Heart left ventricle (tissue), 13 donors: ENCODE measurements around the gene DSE.

Source experiments
- CTCF ChIP-seq, 12 donors: fragments of 200-600 bp; sonication (generic) in 4 of 12; IDR thresholded peaks; one replicate each; pipeline versions ENCODE4 v1.5.0 to v1.8.0; 2018 to 2022; ENCODE audit warnings: antibody characterized with exemption in 12 of 12, mild to moderate bottlenecking in 5 of 12
- POLR2A ChIP-seq, 2 donors: fragments of 450-650 bp; IDR thresholded peaks; one replicate each; pipeline ENCODE4 v1.6.1; 2017; ENCODE audit warnings: antibody characterized with exemption in 2 of 2, mild to moderate bottlenecking in 2 of 2, moderate library complexity in 2 of 2
- donor health status: ischemic (EF 13 %, LVEDD 7.1; RV severe dilation, severe dysfunction).
- donor health status: DM: no; HTN: yes; CAD: no.
- donor health status: DM: no; HTN: no; CAD: no.
- donor health status: ischemic (EF 25% LVEDD 6.9; RV normal size, moderate dysfunction).
- donor health status: ischemic (EF 25% LVEDD 5.7; RV mildly dilated, moderate dysfunction).
- donor health status: ischemic (EF 35%, LVEDD 5.7; RV mildly dilated, moderate dysfunction).
- donor health status: nonischemic (EF 11% LVEDD 7.7; RV severe dilation, severe dysfunction).
- donor health status: DM: yes; HTN: yes; CAD: no.
- donor health status: PGD.
- donor health status: ischemic (EF 29% LVEDD 5.4; RV normal size, mild dysfunction).
- donor health status: nonischemic (EF 23%, LVEDD 6.1; RV moderate dilation, normal function).

GRCh38 chr6:116385921-116386320 is 15.2 kb downstream of the DSE start:
- TF ChIP-seq CTCF (IDR thresholded peaks at IDR 0.05) (no peak), POLR2A (IDR thresholded peaks at IDR 0.05) (no peak)
